ENCODE results near the gene CTNNA2.

The CTNNA2 gene

GRCh38 chr2:79638410-79638809, 125.6 kb downstream of the CTNNA2 start:
- ATAC-seq = no peak
- TF ChIP-seq TCF4 (CRISPR knock-in tag; IDR thresholded peaks at IDR 0.05; ENCODE audit: borderline replicate concordance) (peak; percentile 59; the same call in 1 of the 2 replicates), CSRNP3 (CRISPR knock-in tag; IDR thresholded peaks at IDR 0.05) (no peak)

DNA sequence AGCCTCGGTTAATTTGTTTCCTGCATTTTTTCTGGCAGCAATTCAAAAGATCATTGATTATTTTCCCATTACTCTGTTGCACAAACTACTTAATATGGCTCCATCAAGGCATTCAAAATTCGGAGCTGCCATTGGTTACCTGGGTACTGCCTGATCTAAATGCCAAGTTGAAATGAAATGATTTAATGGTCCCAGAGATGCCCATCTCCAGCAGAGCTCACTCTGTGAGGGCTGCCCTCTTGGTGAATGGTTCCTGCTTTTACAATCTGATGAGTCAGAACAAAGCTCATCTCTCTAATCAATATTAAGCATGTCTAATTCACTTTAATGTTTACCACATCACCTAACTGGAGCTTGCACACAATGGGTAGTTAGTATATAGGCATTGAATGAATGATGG, 126.1 kb downstream of the CTNNA2 start:
- ATAC-seq = no peak
- TF ChIP-seq ZFP3 (CRISPR knock-in tag; IDR thresholded peaks at IDR 0.05) = no peak
- no peak for TF ChIP-seq GLIS3 (CRISPR knock-in tag; IDR thresholded peaks at IDR 0.05)
- TF ChIP-seq ZNF8 (CRISPR knock-in tag; IDR thresholded peaks at IDR 0.05) = no peak
- TF ChIP-seq CREB5 (CRISPR knock-in tag; IDR thresholded peaks at IDR 0.05; ENCODE audit: low read depth) = no peak
- no peak for TF ChIP-seq ESRRG (CRISPR knock-in tag; IDR thresholded peaks at IDR 0.05)
- no peak for TF ChIP-seq SNAI2 (CRISPR knock-in tag; IDR thresholded peaks at IDR 0.05)
- TF ChIP-seq ZNF565 (CRISPR knock-in tag; conservative IDR thresholded peaks at IDR 0.05; ENCODE audit: low read depth) = no peak
- TF ChIP-seq BACH2 (CRISPR knock-in tag; IDR thresholded peaks at IDR 0.05; ENCODE audit: borderline replicate concordance) = no peak
- no peak for TF ChIP-seq ZNF70 (CRISPR knock-in tag; IDR thresholded peaks at IDR 0.05)
- TF ChIP-seq ARNTL (CRISPR knock-in tag; IDR thresholded peaks at IDR 0.05; ENCODE audit: borderline replicate concordance, low read depth) = no peak

DNA sequence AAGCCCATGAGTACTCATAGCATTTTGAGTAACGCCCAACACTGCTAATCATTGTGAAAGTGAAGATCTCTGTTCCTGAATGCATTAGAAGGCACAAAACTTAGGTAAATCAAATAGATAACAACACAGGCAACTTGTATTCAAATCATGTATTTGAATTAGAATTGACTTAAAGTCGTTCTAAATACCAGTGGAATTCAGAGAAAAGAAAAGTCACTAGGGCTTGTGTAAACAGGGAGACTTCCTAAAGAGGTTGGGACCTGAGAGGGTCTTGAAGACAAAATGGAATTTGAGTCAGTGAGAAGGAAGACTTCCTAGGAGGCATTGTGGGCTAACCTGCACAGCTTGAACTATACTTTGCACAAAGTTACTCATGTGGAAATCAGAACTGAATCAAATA, 127.2 kb downstream of the CTNNA2 start:
- TF ChIP-seq ZFP30 (CRISPR knock-in tag; IDR thresholded peaks at IDR 0.05) = no peak

GRCh38 chr2:79649531-79649930, 136.7 kb downstream of the CTNNA2 start:
- TF ChIP-seq PATZ1 (CRISPR knock-in tag; IDR thresholded peaks at IDR 0.05; ENCODE audit: borderline replicate concordance) = no peak
- no peak for TF ChIP-seq ZNF70 (CRISPR knock-in tag; IDR thresholded peaks at IDR 0.05)
- TF ChIP-seq SNAI2 (CRISPR knock-in tag; IDR thresholded peaks at IDR 0.05) = no peak
- no peak for TF ChIP-seq ARNTL (CRISPR knock-in tag; IDR thresholded peaks at IDR 0.05; ENCODE audit: borderline replicate concordance, low read depth)
- no peak for TF ChIP-seq ZFP30 (CRISPR knock-in tag; IDR thresholded peaks at IDR 0.05)
- TF ChIP-seq TOX (CRISPR knock-in tag; IDR thresholded peaks at IDR 0.05; ENCODE audit: borderline replicate concordance) = no peak
- no peak for TF ChIP-seq OSR1 (CRISPR knock-in tag; IDR thresholded peaks at IDR 0.05)
- TF ChIP-seq PPARA (CRISPR knock-in tag; IDR thresholded peaks at IDR 0.05; ENCODE audit: borderline replicate concordance) = no peak
- TF ChIP-seq TCF4 (CRISPR knock-in tag; IDR thresholded peaks at IDR 0.05; ENCODE audit: borderline replicate concordance) = no peak
- TF ChIP-seq CREB5 (CRISPR knock-in tag; IDR thresholded peaks at IDR 0.05; ENCODE audit: low read depth) = no peak
- no peak for TF ChIP-seq CSDC2 (CRISPR knock-in tag; IDR thresholded peaks at IDR 0.05)
- TF ChIP-seq CSRNP3 (CRISPR knock-in tag; IDR thresholded peaks at IDR 0.05) = no peak
- no peak for TF ChIP-seq ISL1 (CRISPR knock-in tag; IDR thresholded peaks at IDR 0.05)
- no peak for TF ChIP-seq ZNF8 (CRISPR knock-in tag; IDR thresholded peaks at IDR 0.05)
- no peak for TF ChIP-seq RARB (CRISPR knock-in tag; IDR thresholded peaks at IDR 0.05)
- no peak for TF ChIP-seq BACH2 (CRISPR knock-in tag; IDR thresholded peaks at IDR 0.05; ENCODE audit: borderline replicate concordance)
- ATAC-seq = no peak

More for the DNA sequence above, 127.2 kb downstream of the CTNNA2 start:
- no peak for ATAC-seq

DNA sequence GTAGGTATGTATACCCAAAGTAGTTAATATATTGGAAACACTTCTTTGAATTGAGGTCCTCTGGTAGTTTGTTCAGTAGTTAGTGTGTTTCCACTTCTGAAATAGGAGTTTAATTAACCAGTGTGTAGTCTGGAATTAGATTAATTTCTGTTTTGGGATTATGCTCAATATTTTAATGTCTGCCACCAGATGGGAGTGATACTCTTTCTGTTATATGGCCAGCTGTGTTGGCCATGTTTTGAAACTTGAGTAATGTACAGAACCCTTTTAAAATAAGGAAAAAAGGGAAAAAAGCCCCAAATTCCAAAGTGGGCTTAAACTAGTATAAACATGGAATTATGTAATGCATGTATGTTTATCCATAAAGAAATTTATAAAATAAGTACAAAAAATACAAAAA, 147.7 kb downstream of the CTNNA2 start:
- TF ChIP-seq CSDC2 (CRISPR knock-in tag; IDR thresholded peaks at IDR 0.05) = no peak
- no peak for TF ChIP-seq BACH2 (CRISPR knock-in tag; IDR thresholded peaks at IDR 0.05; ENCODE audit: borderline replicate concordance)
- TF ChIP-seq ISL1 (CRISPR knock-in tag; IDR thresholded peaks at IDR 0.05) = no peak
- no peak for TF ChIP-seq PPARA (CRISPR knock-in tag; IDR thresholded peaks at IDR 0.05; ENCODE audit: borderline replicate concordance)
- TF ChIP-seq ZNF70 (CRISPR knock-in tag; IDR thresholded peaks at IDR 0.05) = no peak
- no peak for TF ChIP-seq ARNTL (CRISPR knock-in tag; IDR thresholded peaks at IDR 0.05; ENCODE audit: borderline replicate concordance, low read depth)
- TF ChIP-seq CREB5 (CRISPR knock-in tag; IDR thresholded peaks at IDR 0.05; ENCODE audit: low read depth) = no peak
- TF ChIP-seq ZNF565 (CRISPR knock-in tag; conservative IDR thresholded peaks at IDR 0.05; ENCODE audit: low read depth) = no peak
- TF ChIP-seq TCF4 (CRISPR knock-in tag; IDR thresholded peaks at IDR 0.05; ENCODE audit: borderline replicate concordance) = no peak
- ATAC-seq = no peak
